GM12874 (cell line): ENCODE measurements around the gene SLC2A8.

ENCODE experiments used
- TF ChIP-seq, protein P1 (sequence below): IDR thresholded peaks from 2 replicates; pipeline ENCODE4 v1.5.1; 2011; ENCODE audit warnings: low read depth, mild to moderate bottlenecking, control low read depth, low read length, moderate library complexity; ENCODE audit not compliant: insufficient read depth

SLC2A8 gene

DNA sequence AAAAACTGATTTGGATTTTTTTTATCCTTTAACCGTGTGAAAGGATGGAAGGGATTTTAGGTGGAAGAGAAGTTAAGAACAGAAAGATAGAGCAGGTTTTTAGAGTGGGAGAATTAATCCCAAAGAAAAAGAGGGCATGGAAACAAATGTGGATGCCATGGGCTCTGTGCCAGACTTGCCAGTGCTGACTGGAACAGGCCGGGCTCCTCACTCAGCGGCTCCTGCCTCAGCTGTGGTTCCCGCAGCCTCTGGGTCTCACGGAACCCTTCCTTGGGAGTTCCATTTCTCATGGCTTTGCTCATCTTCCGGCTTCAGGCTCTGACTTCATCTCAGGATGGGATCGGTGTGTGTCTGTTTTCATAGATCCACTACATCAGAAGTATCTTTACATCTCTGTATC lies 30.4 kb upstream of the SLC2A8 start:
- TF ChIP-seq, protein P1, sequence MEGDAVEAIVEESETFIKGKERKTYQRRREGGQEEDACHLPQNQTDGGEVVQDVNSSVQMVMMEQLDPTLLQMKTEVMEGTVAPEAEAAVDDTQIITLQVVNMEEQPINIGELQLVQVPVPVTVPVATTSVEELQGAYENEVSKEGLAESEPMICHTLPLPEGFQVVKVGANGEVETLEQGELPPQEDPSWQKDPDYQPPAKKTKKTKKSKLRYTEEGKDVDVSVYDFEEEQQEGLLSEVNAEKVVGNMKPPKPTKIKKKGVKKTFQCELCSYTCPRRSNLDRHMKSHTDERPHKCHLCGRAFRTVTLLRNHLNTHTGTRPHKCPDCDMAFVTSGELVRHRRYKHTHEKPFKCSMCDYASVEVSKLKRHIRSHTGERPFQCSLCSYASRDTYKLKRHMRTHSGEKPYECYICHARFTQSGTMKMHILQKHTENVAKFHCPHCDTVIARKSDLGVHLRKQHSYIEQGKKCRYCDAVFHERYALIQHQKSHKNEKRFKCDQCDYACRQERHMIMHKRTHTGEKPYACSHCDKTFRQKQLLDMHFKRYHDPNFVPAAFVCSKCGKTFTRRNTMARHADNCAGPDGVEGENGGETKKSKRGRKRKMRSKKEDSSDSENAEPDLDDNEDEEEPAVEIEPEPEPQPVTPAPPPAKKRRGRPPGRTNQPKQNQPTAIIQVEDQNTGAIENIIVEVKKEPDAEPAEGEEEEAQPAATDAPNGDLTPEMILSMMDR = no peak

DNA sequence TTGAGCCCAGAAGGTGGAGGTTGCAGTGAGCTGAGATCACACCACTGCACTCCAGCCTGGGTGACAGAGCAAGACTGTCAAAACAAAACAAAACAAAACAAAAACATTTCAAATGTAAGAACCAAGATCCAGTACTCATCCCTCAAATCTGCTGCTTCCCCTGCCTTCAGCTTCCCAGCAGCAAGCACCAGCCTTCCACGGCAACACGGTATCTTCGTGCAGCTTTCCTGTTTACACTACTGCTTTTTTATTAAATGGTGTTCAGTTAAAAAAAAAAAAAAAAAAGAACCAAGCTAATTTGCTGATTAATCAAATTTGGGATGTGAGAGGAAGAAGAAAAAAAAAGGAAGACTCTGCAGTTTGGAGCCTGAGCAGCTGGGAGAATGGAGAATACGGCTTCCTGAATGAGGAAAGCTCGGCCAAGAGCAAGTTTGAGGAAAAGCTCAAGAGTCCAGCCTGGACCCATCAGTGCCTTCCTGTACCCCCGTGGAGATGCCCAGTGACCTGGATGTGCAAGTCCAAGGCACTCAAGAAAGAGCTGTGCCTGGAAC lies 28.0 kb upstream of the SLC2A8 start:
- TF ChIP-seq, protein P1 = no peak

DNA sequence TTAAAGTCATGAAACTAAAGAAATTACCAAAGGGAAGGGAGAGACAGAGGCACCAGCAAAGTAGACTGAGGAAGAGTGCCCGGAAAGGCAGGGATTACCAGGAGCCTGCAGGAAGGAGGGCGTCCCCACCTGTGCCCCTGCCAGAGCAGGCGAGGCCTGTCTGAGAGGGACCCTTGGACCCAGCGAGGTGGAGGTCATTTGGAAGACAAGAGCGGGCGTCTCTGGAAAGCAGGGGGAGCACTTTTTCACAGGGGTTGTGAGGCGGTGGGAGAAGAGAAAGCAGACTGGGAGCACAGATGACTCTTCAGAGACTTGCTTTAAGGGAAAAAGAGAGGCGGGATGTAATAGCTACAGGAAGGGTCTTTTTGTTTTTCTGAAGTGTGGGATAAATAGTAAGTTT lies 27.5 kb upstream of the SLC2A8 start:
- TF ChIP-seq, protein P1 = no peak

DNA sequence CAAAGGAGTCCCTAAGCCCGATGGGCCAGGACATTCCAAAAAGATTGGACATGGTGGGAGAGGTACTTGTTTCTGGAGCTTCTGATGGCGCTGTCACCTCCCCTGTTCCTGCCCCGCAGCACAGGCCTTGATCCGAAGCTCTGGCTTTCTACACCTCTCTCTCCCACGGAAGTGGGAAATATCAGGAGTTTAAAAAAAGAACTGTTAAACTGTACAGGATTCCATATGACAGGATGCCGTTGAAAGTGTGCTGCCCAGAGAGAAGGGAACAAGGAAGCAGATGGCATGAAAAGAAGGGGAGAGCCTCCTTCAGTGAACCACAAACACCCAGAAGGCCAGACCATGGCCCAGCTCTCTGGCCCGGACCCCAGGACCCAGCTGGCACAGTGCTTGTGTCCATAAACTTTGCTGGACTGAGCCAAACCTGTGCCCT lies 26.8 kb upstream of the SLC2A8 start:
- TF ChIP-seq, protein P1 = no peak

DNA sequence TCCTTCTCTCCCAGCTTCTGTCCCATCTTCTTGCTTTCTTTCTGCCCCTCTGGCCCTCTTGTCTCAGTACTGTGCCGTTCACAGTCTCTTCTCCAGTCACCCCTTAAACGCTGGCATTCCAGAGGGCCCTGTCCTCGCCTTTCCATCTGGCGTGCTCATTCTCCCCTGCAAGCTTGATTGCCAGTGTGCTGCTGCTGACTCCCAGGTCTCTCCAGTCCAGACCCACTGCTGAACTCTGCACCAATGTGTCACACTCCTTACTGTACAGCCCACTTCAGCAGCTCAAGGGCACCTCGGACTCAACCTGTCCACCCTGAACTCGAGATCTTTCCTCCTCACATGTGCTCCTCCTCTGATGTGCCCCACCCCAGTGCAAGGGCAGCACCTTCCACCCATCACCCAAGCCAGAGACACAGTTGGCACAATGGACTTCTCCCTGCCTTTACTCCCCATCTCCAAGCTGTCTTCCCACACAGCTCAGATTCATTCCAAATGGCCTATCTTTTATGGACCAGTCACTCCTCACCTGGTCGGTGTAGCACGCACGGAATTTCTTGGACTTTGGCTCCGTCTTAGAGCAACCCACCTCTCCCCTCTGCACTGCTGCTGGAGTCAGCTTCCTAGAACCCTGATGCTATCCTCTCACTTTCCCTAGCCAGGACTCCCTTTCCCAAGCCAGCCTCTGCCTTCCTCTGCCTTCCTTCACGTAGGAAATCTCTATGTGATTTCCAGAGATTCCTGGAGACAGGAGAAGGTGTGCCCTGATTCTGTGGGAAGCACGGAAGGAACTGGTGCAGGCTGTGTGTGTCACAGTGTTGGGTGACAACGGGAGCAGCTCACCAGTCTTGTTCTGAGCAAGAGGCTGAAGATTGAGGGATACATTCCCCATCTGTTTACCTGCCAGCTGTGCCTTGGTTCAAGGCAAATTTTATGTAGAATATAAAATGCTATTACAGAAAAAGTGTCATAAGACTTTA lies 26.0 kb upstream of the SLC2A8 start:
- TF ChIP-seq, protein P1 = no peak

DNA sequence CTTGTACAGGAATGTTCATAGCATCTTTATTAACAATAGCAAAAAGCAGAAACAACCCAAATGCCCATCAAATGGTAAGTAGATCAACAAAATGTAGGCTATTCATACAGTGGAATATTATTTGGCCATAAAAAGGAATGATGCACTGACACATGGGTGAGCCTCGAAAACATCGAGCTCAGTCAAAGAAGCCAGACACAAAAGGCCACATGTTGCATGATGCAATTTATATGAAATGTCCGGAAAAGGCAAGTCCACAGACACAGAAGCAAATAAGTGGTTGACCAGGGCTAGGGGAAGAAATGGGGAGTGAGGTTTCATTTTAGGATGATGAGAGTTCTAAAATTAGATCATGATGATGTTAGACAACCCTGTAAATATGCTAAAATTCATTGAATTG lies 16.5 kb upstream of the SLC2A8 start:
- TF ChIP-seq, protein P1 = no peak

DNA sequence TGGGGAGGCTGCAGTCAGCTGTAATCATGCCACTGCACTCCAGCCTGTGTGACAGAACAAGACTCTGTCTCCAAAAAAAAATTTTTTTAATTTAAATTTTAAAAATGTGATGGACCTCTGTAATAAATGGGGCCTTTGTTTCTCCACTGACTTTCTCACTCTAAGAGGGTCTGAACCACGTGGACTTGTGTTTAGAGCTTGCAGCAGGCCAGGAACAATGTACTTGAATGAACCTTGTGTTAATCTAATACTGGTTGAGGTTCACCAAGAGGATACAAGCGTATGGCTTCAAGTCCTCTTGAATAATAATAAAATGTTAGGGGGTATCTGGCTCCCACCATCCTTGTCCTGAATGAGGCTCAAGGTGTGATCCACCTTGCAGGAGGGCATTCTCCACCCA lies 14.4 kb upstream of the SLC2A8 start:
- TF ChIP-seq, protein P1 = no peak
